ENCODE measurements around the gene SH3RF3. TPM values are rescaled to one million over a fixed set of nuclear protein-coding genes. Genes with fewer than 3 reads are reported as not detected.

The SH3RF3 gene
- total and polyA plus RNA-seq, 9 of the 15 experiments (the other 6 are each of a cell fraction or from before 2014, with no cell fraction given) = 0.02 TPM; not detected in 8

DNA sequence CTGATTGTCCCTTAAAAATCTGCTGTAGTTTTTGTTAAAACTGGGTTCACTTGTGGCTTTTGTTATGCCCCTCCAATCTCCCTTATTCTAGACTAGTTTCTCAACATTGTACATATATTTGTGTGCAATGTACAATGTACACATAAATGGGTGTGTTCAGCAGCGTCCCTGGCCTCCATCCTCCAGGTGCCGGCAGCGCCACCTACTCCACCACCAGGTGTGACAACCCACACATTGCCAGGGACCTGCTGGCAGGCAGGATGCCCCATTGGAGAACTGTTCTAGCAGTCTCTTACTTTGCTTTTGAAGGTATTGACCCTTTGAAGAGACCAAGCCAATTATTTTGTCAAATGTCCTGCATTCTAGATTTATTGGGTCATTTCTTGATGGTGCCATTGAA lies 75.4 kb downstream of the SH3RF3 start:
- intact Hi-C loops (cut with micrococcal nuclease) (no loop called here), in situ Hi-C loops (cut with MboI) (no loop called here)
- ChIA-PET POLR2A (no interaction called here), CTCF (ENCODE audit: low intra/inter-chr PET ratio) (no interaction called here)
- peaks cover 16% of the 10 kb centered on the region for H4K20me1 ChIP-seq (replicated peaks; ENCODE audit: control insufficient read depth, insufficient read depth, low read length)
- no peaks in the 10 kb centered on the region for H3K9me3 ChIP-seq (replicated peaks; ENCODE audit: control insufficient read depth, insufficient read depth, low read depth, low read length)
- H3K27me3 ChIP-seq (ENCODE audit: control insufficient read depth in 2 of 2, insufficient read depth in 2 of 2, low read length in 2 of 2) = peaks cover 15 to 53% of the 10 kb centered on the region in 2 experiments; a peak in 3 of 5 replicates
- no peaks in the 10 kb centered on the region for H3K4me1 ChIP-seq (replicated peaks in 1 of 2; ENCODE audit: control insufficient read depth in 2 of 2, insufficient read depth in 2 of 2, low read length in 2 of 2)
- H3K9ac ChIP-seq (ENCODE audit: insufficient read depth in 1 of 2, low read depth in 2 of 2, low read length in 2 of 2) = no peak overlapping the region
- ATAC-seq = no peak
- no peak overlapping the region for H3K27ac ChIP-seq (ENCODE audit: extremely low read depth, low read depth, low read length)
- H3K9me1 ChIP-seq (ENCODE audit: control insufficient read depth, insufficient read depth, low read length) = no peaks in the 10 kb centered on the region
- FAIRE-seq = no peak
- DNase-seq (ENCODE audit: extremely low read depth in 1 of 4, low spot score in 3 of 4) = no peak
- no TSS peak for BruUV-seq (replicated peaks)
- no peak overlapping the region for H3K4me2 ChIP-seq (ENCODE audit: insufficient read depth, low read length)
- H3K4me3 ChIP-seq = no peak overlapping the region
- no peaks in the 10 kb centered on the region for H3K79me2 ChIP-seq (ENCODE audit: control insufficient read depth, insufficient read depth, low read length)
- H2AFZ ChIP-seq (ENCODE audit: low read depth, low read length) = no peak overlapping the region
- no peaks in the 10 kb centered on the region for H3K36me3 ChIP-seq (ENCODE audit: control insufficient read depth, insufficient read depth, low read length)
- 0% methylated on average over 3 of the region's 3 CpGs for WGBS (ENCODE audit: insufficient coverage, low coverage, missing lambda C conversion rate)
- TF ChIP-seq SMARCB1 (IDR thresholded peaks at IDR 0.05; ENCODE audit: insufficient read length, low read depth) = no peak
- TF ChIP-seq DNMT1 (IDR thresholded peaks at IDR 0.05) = no peak
- no peak for TF ChIP-seq CEBPB (tag; IDR thresholded peaks at IDR 0.05)
- TF ChIP-seq SMAD1 (IDR thresholded peaks at IDR 0.05; ENCODE audit: low read depth, low read length, partially characterized antibody) = no peak
- TF ChIP-seq ZNF239 (CRISPR knock-in tag; IDR thresholded peaks at IDR 0.05) = no peak
- TF ChIP-seq MCM7 (IDR thresholded peaks at IDR 0.05) = no peak
- TF ChIP-seq PCBP2 (IDR thresholded peaks at IDR 0.05; ENCODE audit: low read depth, low read length, poor library complexity, severe bottlenecking) = no peak
- no peak for TF ChIP-seq SMAD3 (CRISPR knock-in tag; conservative IDR thresholded peaks at IDR 0.05)
- TF ChIP-seq CBX2 (IDR thresholded peaks at IDR 0.05; ENCODE audit: insufficient read depth, low read length, poor library complexity, severe bottlenecking) = no peak
- TF ChIP-seq NR4A1 (CRISPR knock-in tag; IDR thresholded peaks at IDR 0.05) = no peak
- TF ChIP-seq NR4A1 (tag; IDR thresholded peaks at IDR 0.05) = no peak
- no peak for TF ChIP-seq ZBTB40 (IDR thresholded peaks at IDR 0.05)
- no peak for TF ChIP-seq ZBTB40 (CRISPR knock-in tag; IDR thresholded peaks at IDR 0.05)
- no peak for TF ChIP-seq ZNF24 (IDR thresholded peaks at IDR 0.05)
- TF ChIP-seq ZBTB34 (CRISPR knock-in tag; IDR thresholded peaks at IDR 0.05) = no peak
